Measurements from ENCODE around the gene DIP2C.
"Not testable (repeated sequence)": the region's sequence is repeated elsewhere in the genome, so short reads cannot be mapped to it uniquely, and the experiment has no call there.

DIP2C gene

DNA sequence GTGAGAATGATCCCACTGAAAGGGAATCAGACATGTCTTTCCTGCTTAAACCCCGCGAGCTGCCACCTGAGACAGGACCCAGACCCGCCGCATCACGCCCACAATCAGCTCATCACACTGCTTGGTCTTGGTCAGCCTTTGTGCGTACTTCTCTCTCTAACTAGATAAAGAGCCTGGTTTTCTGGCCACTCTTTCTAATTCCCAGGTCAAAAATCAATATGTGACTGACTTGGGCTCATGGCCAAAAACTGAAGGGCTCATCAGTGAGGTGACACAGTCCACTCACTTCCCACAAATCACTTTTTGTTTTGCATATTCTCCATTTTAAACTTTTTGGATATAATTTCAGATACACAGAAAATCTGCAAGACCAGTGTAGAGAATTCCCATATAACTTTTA lies 247.3 kb downstream of the DIP2C start:
- ATAC-seq (no peak), DNase-seq (no peak)

DNA sequence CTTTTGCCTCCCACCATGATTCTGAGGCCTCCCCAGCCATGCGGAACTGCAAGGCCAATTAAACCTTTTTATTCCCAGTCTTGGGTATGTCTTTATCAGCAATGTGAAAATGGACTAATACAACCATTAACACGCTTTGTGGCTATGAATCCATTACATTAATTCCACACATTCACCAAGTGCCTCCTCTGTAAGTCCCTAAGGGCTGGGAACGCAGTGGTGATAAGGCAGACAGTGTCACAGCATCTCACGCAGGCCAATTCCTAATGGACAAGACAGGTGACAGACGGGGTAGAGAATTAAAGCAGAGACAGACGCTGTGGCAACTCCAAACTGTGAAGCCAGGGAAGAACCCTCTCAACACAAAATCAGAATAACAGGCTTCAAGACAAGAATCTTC lies 247.8 kb downstream of the DIP2C start:
- DNase-seq (no peak), ATAC-seq (no peak)

DNA sequence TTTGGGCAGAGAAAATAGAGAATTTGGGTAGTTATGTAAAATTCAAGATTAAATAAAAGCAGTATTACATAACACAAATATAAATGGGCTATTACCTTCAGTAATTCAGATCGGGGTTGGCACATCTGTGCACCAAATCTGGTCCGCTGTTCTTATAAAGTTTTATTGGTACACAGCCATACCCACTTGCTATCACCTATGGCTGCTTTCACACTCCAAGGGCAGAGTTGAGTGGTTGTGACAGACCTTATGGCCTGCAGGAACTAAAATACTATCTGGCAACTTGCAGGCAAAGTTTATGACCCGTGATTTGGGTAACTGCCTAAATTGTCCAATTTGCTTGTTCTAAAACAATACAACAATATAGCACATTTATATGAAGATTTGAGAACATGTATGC lies 249.3 kb downstream of the DIP2C start:
- ATAC-seq (no peak), DNase-seq (no peak)

DNA sequence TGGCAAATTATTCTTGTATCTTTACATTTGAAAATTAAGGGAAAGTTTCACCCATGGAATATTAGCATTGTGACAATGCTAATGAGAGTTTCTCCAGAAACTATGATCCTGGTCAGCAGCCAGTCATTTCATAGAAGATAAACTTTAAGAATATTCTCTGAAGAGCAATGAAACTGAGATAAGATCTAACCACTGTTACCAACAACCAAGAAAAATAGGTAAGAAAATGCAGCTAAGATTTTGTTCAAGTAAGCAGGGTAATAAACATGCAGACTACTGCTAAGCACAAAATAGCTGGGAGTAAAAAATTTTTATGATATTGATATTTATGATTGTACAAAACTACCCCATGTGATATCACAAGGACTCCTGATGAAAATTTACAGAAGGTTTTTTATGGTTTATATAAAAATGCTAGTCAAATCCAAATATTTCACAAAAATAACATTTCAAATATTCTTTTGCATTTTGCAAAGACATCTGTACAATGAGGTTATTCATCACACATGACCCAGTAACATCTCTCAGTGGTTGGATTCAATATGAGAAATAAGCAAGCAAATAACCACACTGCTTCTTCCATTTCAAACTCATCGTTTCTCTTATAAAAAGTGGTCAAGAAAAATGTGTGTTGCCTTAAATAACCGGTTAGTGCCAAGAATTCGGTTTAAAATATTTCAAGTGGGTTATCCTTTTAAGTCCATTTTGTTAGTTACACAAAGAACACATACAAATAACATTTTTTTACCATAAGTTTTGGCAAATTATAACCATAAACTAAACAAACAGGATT lies 251.6 kb downstream of the DIP2C start:
- no peak for DNase-seq
- no peak for ATAC-seq

DNA sequence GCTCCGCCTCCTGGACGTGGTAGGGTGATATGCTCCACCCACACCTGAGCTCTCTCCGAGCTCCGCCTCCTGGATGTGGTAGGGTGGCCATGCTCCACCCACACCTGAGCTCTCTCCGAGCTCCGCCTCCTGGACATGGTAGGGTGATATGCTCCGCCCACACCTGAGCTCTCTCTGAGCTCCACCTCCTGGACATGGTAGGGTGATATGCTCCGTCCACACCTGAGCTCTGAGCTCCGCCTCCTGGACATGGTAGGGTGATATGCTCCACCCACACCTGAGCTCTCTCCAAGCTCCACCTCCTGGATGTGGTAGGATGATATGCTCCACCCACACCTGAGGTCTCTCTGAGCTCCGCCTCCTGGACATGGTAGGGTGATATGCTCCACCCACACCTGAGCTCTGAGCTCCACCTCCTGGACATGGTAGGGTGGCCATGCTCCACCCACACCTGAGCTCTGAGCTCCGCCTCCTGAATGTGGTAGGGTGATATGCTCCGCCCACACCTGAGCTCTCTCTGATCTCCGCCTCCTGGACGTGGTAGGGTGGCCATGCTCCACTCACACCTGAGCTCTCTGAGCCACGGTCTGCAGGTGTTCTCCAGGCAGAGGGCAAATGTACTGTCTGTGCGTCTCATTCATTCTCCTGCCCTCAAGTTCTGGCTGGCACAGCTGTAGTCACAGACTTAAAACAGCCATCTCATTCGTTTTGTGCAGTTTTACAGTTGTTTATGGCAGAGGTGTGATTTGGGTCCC lies 252.4 kb downstream of the DIP2C start:
- no peak for ATAC-seq
- no peak for DNase-seq

DNA sequence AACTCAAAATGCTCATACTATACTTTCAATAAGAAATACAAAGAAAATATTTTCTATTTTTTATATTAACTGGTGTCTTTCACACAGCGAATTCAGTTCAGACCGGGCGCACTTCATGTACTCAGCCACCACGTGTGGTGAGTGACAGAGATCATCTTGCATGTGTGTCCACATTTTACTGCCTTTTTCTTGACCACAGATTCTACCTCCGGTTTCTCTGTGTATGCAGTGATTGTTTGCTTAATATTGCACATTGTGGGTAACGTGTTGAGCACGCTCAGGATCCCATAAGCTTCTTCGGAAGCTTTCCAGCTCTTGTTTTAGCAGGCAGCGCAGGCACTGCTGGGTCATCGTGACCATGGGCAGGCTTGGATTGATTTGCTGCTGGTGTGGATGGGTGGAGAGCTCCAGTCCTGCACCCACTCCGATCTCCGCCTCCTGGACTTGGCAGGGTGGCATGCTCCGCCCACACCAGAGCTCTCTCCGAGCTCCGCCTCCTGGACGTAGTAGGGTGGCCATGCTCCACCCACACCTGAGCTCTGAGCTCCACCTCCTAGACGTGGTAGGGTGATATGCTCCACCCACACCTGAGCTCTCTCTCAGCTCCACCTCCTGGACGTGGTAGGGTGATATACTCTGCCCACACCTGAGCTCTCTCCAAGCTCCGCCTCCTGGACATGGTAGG lies 253.3 kb downstream of the DIP2C start:
- DNase-seq (no peak), ATAC-seq (no peak)

DNA sequence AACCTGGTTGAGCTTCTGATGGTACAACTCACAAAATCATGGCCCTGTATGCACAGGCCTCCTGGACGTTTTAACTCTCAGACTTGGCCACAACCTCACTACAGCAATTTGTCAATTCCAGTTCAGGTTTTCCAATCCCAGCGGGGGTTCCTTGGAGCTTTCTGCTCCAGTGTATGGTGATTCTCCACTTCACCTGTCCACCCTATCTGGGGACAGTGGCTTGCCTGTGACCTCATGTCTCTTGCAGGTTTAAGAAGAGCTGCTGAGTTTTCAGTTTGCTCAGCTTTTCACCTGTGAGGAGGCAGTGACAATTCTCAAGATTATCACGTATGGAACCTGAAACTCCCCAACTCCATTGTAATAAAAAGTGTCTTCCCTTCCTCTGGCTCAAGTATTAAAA lies 254.1 kb downstream of the DIP2C start:
- ATAC-seq (no peak), DNase-seq (no peak)

DNA sequence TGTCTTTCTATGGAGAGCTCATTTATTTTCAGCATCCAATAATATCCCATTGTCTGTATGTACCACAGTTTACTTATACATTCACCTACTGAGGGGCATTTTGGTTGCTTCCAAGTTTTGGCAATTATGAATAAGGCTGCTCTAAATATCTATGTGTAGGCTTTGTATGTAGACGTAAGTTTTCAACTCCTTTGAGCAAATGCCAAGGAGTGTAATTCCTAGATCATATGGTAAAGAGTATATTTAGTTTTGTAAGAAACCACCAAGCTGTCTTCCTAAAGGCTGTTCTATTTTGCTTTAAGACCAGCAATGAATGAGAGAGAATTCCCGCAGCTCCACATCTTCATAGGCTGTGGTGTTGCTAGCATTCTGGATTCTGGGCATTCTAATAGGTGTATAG lies 259.8 kb downstream of the DIP2C start:
- ATAC-seq (no peak), DNase-seq (no peak)

DNA sequence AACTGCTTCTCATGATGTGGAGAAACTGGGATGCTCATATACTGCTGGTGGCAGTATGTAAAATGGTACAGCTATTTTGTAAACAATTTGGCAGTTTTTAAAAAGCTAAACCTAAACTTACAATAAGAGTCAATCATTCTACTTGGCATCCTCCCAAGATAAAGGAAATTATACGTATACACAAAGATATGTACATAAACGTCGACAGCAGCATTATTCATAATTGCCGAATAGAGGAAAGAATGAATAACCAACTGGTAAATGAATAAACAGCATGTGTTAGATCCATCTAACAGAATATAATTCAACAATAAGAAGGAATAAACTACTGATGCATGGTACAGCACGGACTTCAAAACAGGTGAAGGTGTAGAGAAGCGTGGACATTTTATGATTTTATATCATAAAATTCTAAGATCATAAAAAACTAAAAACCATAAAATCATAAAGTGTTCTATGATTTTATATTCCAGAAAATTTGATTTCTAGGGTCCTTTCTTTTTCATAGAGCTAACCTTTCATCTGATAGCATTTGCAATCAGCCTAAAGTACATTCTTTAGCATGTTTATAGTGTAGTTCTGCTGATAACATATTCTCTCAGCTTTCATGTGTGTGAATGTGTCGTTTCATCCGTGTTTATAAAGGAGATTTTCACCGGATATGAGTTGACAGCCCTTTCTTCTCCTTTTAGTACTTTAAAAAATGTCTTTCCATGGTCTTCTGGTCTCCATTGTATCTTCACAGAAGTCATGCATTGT lies 261.5 kb downstream of the DIP2C start:
- DNase-seq: no peak
- ATAC-seq: no peak

DNA sequence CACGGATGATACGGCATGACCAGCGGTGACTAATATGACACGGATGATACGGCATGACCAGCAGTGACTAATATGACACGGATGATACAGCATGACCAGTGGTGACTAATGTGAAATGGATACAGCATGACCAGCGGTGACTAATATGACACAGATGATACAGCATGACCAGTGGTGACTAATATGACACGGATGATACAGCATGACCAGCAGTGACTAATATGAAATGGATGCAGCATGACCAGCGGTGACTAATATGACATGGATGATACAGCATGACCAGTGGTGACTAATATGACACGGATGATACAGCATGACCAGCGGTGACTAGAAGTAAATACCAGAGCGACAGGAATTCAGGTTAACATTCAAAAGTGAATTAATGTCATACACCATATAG lies 264.1 kb downstream of the DIP2C start:
- DNase-seq, ATAC-seq: not testable (repeated sequence)

DNA sequence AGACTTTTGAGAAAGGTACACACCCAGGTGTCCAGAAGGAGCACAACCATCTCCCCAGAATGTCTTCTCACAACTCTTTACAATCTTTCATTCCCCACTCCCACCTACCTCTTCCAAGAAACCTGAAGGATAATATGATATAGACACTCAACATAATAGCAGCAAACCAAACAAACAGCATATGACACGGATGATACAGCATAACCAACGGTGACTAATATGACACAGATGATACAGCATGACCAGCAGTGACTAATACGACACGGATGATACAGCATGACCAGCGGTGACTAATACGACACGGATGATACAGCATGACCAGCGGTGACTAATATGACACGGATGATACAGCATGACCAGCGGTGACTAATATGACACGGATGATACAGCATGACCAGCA lies 264.7 kb downstream of the DIP2C start:
- not testable (repeated sequence) for DNase-seq, ATAC-seq

DNA sequence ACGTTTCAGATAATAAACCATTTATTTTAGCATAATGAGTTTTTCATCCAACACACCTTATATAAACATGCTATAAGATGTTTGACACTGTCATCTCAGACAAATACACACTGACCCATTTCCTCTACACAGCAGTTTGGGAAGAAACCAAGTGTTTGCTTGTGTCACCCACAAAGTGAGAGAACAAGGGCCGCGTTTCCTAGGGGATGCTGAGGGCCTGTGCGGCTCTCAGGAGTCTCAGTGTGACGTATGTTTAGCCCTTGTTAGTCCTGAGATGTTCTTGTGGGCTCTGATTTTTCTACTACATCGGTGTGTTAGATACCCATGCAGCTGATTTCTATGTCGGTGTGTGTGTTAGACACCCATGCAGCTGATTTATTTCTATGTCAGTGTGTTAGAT lies 266.3 kb downstream of the DIP2C start:
- ATAC-seq (no peak), DNase-seq (no peak)

DNA sequence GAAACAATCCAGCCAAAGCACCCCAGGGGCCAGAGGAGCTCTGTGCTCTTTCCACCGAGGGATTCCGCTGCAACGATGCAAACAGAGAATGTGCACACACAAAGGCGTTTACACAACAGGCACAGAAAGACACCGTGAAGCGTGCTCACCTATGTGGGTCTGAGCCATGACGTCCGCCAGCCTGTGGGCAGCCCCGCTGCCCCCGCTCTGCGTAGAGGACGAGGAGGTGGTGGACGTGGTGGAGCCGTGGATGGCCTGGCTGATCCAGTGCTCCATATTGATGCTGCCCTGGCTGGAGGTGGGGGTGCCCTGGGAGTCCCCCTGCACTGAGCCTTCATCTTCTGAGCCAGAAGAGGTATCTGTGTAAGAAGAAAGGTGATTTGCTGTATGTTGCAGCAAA lies 266.8 kb downstream of the DIP2C start:
- DNase-seq (no peak), ATAC-seq (no peak)

DNA sequence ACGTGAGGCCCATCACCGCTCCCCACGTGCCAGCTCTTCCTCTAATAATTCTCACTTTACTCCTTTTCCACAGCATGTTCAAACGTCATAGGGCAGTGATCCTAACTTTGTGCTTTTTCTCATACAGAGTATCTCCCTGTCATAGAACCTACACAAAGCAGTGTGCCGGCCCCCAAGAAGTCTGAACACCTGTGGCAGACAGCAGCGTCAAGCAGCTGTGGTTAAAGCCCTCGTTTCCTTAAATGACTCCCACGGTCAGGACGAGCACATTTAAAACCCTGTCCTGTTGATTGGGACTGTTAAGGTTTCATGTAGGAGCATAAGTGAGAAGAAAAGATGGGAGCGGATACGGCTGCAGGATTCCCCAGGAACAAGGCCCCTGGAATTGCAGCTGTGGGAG lies 267.2 kb downstream of the DIP2C start:
- DNase-seq: no peak
- ATAC-seq: no peak

DNA sequence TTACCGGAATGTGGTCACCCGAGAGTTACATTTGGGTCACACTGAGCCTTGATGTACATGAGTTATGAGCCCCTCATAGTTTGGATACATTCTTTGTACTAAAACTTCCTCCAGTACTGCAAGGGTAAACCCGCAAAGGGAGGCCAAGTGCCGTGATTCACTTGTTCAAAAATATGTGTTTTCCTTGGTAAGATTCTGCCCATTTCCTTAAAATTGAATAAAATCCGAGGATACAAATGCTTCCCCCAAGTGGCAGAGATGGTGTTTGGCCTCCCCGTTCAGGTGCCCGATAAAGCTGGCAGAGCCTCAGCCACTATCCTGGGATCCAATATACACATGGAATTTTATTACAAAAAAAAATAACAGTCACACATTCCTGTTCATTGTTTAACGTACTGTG lies 268.3 kb downstream of the DIP2C start:
- no peak for ATAC-seq
- no peak for DNase-seq

DNA sequence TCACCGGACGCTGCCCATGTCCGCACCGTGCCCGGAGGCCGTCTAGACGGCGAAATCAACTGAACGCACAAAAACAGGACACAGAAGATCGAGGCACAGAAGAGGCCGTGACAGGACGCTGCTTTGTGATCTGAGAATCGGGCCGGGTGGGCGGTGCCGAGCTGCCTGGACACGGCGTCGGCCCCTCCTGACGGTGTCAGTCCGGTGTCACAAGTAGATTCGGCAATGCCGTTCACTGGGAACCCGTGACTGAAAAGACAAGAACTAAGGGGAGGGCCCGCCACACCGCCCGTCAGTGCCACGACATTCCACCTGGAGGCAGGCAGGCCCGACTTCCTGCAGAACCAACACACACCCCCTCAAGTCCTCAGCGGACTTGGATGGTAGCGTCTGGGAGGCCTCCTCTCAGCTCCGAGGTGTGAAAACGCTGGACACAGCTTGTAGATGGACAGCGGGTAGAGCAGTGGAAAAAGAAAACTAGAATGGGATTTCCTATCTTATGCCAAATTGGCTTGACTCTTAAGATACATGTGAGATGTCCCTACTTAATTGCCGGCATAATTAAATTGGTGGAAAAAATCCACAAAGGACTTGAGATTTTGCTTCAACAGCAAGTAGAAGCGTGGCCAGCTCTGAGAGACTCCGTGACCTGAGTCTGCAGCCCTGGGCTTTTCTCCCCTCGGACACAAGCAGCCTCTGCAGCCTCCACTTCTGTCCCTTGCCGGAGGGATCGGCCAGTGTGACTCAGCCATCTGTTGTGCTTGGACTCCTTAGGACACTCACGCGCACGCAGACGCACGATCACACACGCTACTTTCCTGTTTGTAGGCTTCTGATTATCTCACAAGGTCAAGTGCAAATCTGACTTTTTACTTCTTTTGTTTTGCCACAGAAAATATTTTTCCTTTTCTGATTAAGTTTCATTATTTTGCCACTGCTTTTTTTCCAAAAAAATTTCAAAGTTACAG lies 269.0 kb downstream of the DIP2C start:
- no peak for ATAC-seq
- no peak for DNase-seq

DNA sequence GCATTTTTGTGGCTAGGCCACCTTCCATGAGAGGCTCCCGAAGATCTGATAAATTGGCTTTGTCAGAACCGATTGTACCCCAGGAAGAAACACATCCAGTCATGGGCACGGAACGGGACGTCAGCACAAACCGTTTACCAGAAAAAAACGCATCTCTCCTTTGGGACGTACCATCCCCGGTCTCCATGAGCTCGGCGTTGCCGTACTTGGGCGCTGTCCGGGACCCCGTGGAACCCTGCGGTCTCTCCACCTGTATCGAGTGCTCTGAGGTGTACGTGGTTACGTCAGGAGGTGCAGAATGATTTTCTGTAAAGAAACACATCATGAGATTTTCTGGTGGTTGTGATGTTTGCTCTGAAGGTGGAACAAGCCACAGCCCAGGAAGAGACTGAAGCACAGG lies 270.6 kb downstream of the DIP2C start:
- no peak for ATAC-seq
- no peak for DNase-seq

DNA sequence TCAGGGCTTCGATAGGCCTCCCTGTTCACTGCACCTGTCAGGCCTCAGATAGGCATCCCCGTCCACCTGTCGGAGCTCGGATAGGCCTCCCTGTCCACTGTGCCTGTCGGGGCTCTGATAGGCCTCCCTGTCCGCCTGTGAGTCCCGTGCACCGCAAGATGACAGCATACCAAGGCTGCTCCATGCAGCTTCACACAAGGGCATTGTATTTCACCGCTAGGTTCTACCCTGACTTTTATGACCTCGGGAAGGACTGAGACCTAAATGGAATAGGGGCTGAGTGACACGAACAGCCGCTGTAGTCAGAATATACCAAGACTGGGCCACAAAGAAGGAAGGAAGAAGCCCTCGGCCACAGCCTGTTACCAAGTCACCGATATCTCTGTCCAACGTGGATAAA lies 271.2 kb downstream of the DIP2C start:
- ATAC-seq: no peak

DNA sequence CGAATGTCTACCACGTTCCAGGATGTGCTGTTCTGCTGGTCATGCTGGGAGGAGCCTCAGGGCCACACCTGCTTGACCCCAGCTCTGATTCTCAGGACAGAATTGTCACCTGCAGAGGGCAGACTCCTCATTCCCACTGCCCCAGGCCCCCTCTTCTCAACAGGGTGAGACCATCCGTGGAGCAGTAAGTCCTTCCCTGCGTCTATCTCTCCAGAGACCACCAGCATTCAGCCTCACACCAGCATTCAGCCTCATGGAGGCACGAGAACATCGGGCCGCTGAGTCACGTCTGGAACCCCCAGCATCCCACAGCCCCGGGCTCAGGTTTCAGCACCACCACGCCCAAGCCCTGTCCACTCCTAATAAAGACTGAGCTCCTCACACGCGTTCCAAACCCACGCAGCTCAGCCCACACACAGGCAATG lies 273.4 kb downstream of the DIP2C start:
- DNase-seq (no peak), ATAC-seq (no peak)

More for the DNA sequence above, 271.2 kb downstream of the DIP2C start:
- DNase-seq: no peak

DNA sequence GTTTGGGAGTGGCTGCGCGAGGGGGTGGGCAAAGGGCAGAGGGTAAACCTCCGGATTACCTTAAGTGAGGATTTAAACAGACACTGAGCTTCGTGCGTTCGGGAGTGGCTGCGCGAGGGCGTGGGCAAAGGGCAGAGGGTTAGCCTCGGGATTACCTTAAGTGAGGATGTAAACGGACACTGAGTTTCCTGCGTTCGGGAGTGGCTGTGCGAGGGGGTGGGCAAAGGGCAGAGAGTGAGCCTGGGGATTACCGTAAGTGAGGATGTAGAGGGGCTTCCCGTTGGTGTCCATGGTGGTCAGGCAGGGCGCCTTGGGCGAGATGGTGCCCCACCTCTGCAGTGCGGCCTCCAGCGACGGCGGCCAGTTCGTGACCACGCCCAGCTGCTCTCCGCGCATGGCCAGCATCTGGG lies 275.8 kb downstream of the DIP2C start:
- ATAC-seq (no peak), DNase-seq (no peak)

DNA sequence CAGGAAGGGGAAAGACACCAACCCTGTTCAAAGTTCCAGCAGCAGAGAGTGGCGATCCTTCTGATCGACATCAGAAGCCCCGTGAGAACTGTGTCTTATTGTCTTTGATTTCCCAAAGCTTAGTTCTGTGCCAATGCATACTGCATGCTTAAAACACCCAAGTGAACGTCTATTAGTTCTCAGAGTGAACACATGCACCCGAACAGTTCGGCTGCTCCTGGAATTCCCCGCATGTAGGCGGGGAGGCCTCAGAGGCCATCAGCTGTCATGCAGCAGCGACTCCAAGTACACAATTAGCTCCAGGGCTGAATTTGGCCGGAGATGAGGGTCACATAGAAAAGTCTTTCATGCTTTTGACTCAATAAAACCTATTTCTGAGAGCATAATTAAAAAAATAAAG lies 277.4 kb downstream of the DIP2C start:
- no peak for ATAC-seq

More for the DNA sequence above, 277.4 kb downstream of the DIP2C start:
- DNase-seq: no peak

All from stimulated activated naive CD8-positive, alpha-beta T cell treated with anti-CD3 and anti-CD28 coated beads, Interleukin-15, Interleukin-2, amounts not matched to agents 100 U/mL and 50 U/mL, for 24 hours (primary cell).